Psoas muscle (tissue), 8 donors: ENCODE results near the gene ITGB1. TPM values are rescaled to one million over a fixed set of nuclear protein-coding genes. Genes with fewer than 3 reads are reported as not detected.
"Not testable (repeated sequence)": the region's sequence is repeated elsewhere in the genome, so short reads cannot be mapped to it uniquely, and the experiment has no call there.

ENCODE experiments used
- ATAC-seq, 4 donors: fragments of 200-7000 bp; cut with Tn5 transposase; one replicate each; pipeline ENCODE4 v1.9.1; 2020; ENCODE audit warnings: moderate library complexity in 3 of 4, mild to moderate bottlenecking in 2 of 4
- DNase-seq, 2 donors: peaks; one replicate each; pipeline ENCODE4 v3.0.0-alpha.2; 2020
- H3K27ac ChIP-seq: fragments of 200-600 bp; one replicate; pipeline ENCODE4 v1.8.0; 2022
- H3K27me3 ChIP-seq, 3 donors: fragments of 200-600 bp in 1 of 3; one replicate each; pipeline versions ENCODE4 v1.6.1 to v1.8.0; 2013 to 2022; ENCODE audit warnings: low read length in 2 of 3, mild to moderate bottlenecking in 2 of 3, moderate library complexity in 1 of 3; ENCODE audit not compliant: insufficient read depth in 3 of 3
- H3K36me3 ChIP-seq, 2 donors: fragments of 200-600 bp in 1 of 2; one replicate each; pipeline versions ENCODE4 v1.6.1 to v1.8.0; 2013 to 2022; ENCODE audit warnings: low read depth in 1 of 2, mild to moderate bottlenecking in 1 of 2, moderate library complexity in 1 of 2; ENCODE audit not compliant: insufficient read depth in 1 of 2
- H3K4me1 ChIP-seq: fragments of 200-600 bp; one replicate; pipeline ENCODE4 v1.8.0; 2022
- H3K4me3 ChIP-seq: fragments of 200-600 bp; one replicate; pipeline ENCODE4 v1.8.0; 2022; ENCODE audit warnings: mild to moderate bottlenecking
- H3K9me3 ChIP-seq: fragments of 200-600 bp; one replicate; pipeline ENCODE4 v1.8.0; 2022
- WGBS, 3 donors: extraction: QIAGEN DNeasy Blood & Tissue Kit; methylation state at CpG; one replicate each; pipeline versions ENCODE4 v1.1.6 to v1.1.7; 2013; 5-methylcytosine and 5-hydroxymethylcytosine counted together
- intact Hi-C, 2 donors: fragments of 100-400 bp; cut with DNase I; formaldehyde crosslinking; loops; one replicate each; pipeline versions ENCODE4 v1.11.0 to v1.14.2; 2022
- polyA plus RNA-seq, 3 donors: library from polyadenylated mRNA; stranded (reverse); fragments of 200-250 nt; gene quantifications; one replicate each; pipeline ENCODE4 v1.2.3, GENCODE V29; 2013
- total RNA-seq, 4 donors: library from RNA; stranded (reverse); fragmentation: NEBNext Ultra II Directional in 2 of 4; extraction: Animal tissue kit (Norgen Biotek cat#: 25700) in 2 of 4; gene quantifications; one replicate each; pipeline versions ENCODE4 v1.2.1 to v1.2.4, GENCODE V29; 2021 to 2023
- TF ChIP-seq, protein P1 (sequence below): fragments of 200-600 bp; IDR thresholded peaks from one replicate; pipeline ENCODE4 v1.8.0; 2022; ENCODE audit warnings: antibody characterized with exemption
- donor health status: healthy with polysubstance abuse.
- donor health status: DM: no; HTN: no; CAD: no; lungs with moderate emphysema.
- donor health status: Bipolar disorder and iron deficiency.
- donor health status: healthy.
- donor health status: DM: yes; HTN: yes; CAD: no.
- donor health status: DM: no; HTN: no; CAD: no.
- donor health status: DM: no; HTN: no; CAD: no.
- donor health status: DM: yes; HTN: yes; CAD: no.

ITGB1 gene
- total and polyA plus RNA-seq, 7 donors, result 215 to 569 (median 255) TPM

DNA sequence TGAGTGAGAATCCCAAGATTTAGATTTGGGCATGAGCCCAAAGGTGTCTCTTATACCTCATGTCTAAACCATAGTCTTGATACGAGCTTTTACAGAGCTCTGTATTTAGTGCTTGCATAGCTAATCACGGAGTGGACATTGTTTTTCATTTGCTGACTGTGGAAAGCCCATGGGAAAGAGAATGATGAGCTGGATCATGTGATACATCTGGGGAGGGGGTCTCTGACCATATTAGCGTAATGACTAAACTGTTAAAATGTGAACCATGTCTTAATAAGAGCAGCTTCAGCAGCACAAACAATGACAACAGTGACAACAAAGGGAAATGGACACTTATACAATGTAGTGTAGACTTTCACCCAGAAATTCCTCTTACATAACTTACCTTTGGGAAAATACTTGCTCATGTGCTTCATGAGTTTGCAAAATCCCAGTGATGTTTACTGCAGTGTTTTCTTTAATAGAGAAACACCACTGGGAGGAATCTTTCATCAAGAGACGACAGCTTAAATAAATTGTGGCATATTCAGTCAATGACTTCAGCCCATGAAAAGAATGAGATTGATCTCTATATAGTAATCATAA, 44.0 kb upstream of the ITGB1 start:
- intact Hi-C loops, result no loop called here
- 78 to 84% (median 81%) methylated on average over 4 of the region's 4 CpGs for WGBS, 3 donors
- TF ChIP-seq, protein P1, sequence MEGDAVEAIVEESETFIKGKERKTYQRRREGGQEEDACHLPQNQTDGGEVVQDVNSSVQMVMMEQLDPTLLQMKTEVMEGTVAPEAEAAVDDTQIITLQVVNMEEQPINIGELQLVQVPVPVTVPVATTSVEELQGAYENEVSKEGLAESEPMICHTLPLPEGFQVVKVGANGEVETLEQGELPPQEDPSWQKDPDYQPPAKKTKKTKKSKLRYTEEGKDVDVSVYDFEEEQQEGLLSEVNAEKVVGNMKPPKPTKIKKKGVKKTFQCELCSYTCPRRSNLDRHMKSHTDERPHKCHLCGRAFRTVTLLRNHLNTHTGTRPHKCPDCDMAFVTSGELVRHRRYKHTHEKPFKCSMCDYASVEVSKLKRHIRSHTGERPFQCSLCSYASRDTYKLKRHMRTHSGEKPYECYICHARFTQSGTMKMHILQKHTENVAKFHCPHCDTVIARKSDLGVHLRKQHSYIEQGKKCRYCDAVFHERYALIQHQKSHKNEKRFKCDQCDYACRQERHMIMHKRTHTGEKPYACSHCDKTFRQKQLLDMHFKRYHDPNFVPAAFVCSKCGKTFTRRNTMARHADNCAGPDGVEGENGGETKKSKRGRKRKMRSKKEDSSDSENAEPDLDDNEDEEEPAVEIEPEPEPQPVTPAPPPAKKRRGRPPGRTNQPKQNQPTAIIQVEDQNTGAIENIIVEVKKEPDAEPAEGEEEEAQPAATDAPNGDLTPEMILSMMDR, result no peak

DNA sequence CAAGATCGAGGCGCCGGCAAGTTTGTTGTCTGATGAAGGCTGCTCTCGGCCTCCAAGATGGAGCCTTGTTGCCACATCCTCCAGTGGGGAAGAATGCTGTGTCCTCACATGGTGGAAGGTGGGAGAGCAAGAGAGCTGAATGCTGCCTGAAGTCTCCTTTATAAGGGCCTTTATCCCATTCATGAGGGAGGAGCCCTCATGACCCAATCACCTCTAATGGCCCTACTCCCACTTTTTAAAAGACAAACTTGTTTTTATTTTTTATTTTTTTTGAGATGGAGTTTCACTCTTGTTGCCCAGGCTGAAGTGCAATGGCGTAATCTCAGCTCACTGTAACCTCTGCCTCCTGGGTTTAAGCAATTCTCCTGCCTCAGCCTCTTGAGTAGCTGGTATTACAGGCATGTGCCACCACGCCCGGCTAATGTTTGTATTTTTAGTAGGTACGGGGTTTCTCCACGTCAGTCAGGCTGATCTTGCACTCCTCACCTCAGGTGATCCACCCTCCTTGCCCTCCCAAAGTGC, 40.1 kb upstream of the ITGB1 start:
- H3K36me3 ChIP-seq, DNase-seq, ATAC-seq, H3K9me3 ChIP-seq, H3K27me3 ChIP-seq, intact Hi-C loops, H3K4me3 ChIP-seq, H3K27ac ChIP-seq, H3K4me1 ChIP-seq: not testable (repeated sequence)
- 88 to 95% (median 94%) methylated on average over 9 of the region's 9 CpGs for WGBS, 3 donors

More for the DNA sequence above, 44.0 kb upstream of the ITGB1 start:
- Histone ChIP-seq H3K4me1 (peaks cover 10% of the 10 kb centered on the region), H3K27ac (no peak overlapping the region), H3K9me3 (peaks cover 8% of the 10 kb centered on the region), H3K27me3 (no peaks in the 10 kb centered on the region), H3K36me3 (no peaks in the 10 kb centered on the region), H3K4me3 (no peak overlapping the region)
- no peak for DNase-seq
- ATAC-seq, result no peak

DNA sequence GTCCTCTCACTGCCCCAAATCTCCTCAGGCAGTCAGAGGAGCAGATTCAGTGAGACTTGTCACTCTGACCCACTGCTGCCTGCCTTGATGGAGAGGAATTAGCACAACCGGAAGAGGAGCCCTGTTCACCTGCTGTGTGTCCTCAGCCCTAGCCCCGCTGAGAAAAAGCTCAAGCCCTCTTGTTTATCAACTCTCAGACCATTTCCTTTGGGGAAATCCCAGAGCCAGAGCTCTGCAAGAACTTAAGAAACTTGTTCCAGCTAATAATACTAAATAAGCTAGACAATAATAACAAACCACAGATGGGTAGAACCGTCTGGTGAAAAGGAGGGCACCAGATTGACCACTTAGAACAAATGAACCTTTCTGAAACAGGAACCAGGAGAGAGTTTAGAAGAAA, 37.7 kb upstream of the ITGB1 start:
- 27 to 34% (median 34%) methylated on average over 3 of the region's 3 CpGs for WGBS, 3 donors
- Histone ChIP-seq H3K4me1 (no peaks in the 10 kb centered on the region), H3K9me3 (peaks cover 8% of the 10 kb centered on the region), H3K27me3 (no peaks in the 10 kb centered on the region), H3K27ac (no peak overlapping the region), H3K4me3 (no peak overlapping the region), H3K36me3 (no peaks in the 10 kb centered on the region)
- TF ChIP-seq, protein P1, result no peak
- DNase-seq (no peak), ATAC-seq (no peak)
- intact Hi-C loops, result no loop called here

DNA sequence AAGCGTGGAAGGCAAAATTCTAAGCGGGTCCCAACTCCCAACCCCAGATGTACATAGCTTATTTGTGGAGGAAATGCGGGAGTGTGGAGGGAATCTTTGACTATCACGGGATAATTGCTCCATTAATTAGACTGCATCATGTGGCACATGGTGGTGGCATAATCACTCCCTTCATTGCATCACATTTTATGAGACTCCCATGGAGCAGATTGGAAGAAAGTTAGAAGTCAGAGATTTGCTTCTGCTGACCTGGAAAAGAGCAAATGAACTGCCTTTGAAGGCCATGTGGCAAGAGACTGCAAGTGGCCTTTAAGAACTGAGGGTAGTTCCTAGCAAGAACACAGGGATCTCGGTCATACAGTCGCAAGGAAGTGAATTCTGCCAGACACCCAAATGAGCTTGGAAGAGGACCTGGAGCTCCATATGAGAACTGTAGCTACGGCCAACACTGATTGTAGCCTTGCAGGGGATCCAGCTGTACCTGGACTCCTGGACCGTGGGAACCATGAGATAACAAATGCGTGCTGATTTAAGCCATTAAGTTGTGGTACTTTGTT, 37.1 kb upstream of the ITGB1 start:
- Histone ChIP-seq H3K4me3 (no peak overlapping the region), H3K36me3 (no peaks in the 10 kb centered on the region), H3K9me3 (peaks cover 8% of the 10 kb centered on the region), H3K4me1 (no peaks in the 10 kb centered on the region), H3K27ac (no peak overlapping the region), H3K27me3 (no peaks in the 10 kb centered on the region)
- ATAC-seq (no peak), DNase-seq (no peak)
- TF ChIP-seq, protein P1, result no peak
- intact Hi-C loops, result no loop called here
- 77 to 85% (median 84%) methylated on average over 9 of the region's 9 CpGs for WGBS, 3 donors

DNA sequence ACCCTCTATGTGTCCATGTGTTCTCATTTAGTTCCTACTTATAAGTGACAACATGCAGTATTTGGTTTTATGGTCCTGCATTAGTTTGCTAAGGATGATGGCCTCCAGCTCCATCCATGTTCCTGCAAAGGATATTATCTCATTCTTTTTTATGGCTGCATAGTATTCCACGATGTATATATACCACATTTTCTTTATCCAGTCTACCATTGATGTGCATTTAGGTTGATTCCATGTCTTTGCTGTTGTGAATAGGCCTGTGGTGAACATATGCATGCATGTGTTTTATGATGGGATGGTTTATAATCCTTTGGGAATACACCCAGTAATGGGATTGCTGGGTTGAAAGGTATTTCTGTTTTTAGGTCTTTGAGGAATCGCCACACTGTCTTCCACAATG, 36.6 kb upstream of the ITGB1 start:
- intact Hi-C loops, H3K36me3 ChIP-seq, DNase-seq, H3K27me3 ChIP-seq, ATAC-seq, H3K27ac ChIP-seq, H3K4me3 ChIP-seq, H3K9me3 ChIP-seq, H3K4me1 ChIP-seq: not testable (repeated sequence)
- WGBS, 3 donors, result 92 to 98% (median 95%) methylated on average over 2 of the region's 2 CpGs

DNA sequence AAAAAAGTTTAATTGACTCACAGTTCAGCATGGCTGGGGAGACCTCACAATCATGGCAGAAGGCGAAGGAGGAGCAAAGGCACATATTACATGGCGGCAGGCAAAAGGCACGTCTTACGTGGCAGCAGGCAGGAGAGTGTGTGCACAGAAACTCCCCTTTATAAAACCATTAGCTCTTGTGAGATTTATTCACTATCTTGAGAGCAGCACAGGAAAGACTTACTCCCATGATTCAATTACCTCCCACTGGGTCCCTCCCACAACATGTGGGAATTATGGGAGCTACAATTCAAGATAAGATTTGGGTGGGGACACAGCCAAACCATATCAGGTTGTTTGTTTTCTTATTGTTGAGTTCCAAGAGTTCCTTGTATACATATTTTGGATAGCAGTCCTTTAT, 34.3 kb upstream of the ITGB1 start:
- intact Hi-C loops, H3K27ac ChIP-seq, H3K36me3 ChIP-seq, H3K4me3 ChIP-seq, H3K9me3 ChIP-seq, H3K4me1 ChIP-seq, DNase-seq, H3K27me3 ChIP-seq, ATAC-seq: not testable (repeated sequence)
- WGBS, 3 donors, result 94 to 96% (median 94%) methylated on average over 4 of the region's 4 CpGs
